Activated CD4-positive, alpha-beta T cell treated with anti-CD3 and anti-CD28 coated beads for 36 hours (primary cell): ENCODE data around the gene NXNL1. TPM values are rescaled to one million over a fixed set of nuclear protein-coding genes. Genes with fewer than 3 reads are reported as not detected.
A peak's percentile ranks its signal among the peaks of the same experiment; 100 is the strongest.
"Not testable (repeated sequence)": the region's sequence is repeated elsewhere in the genome, so short reads cannot be mapped to it uniquely, and the experiment has no call there.

Experiments
- ATAC-seq: fragments of 200-7000 bp; cut with Tn5 transposase; one replicate; pipeline ENCODE4 v1.10.0; 2021; ENCODE audit warnings: mild to moderate bottlenecking, moderate library complexity
- CTCF ChIA-PET: fragments of 350-600 bp; sonication (Branson Sonifier 250); formaldehyde crosslinking; loops from one replicate; lab custom pipeline; 2021; ENCODE audit warnings: antibody characterized with exemption; lab: Charles Lee
- POLR2A ChIA-PET: fragments of 350-600 bp; sonication (Branson Sonifier 250); formaldehyde crosslinking; loops from one replicate; lab custom pipeline; 2021; ENCODE audit warnings: antibody characterized with exemption, inconsistent platforms; lab: Charles Lee
- DNase-seq: peaks from one replicate; pipeline ENCODE4 v3.0.0-alpha.2; 2020
- H3K27ac Mint-ChIP-seq: one replicate; pipeline ENCODE4 v1.8.0; 2021; ENCODE audit warnings: mixed read lengths
- H3K27me3 Mint-ChIP-seq: one replicate; pipeline ENCODE4 v1.8.0; 2021; ENCODE audit warnings: mixed read lengths
- H3K36me3 Mint-ChIP-seq: one replicate; pipeline ENCODE4 v1.8.0; 2021; ENCODE audit warnings: low read depth, mixed read lengths
- H3K4me1 Mint-ChIP-seq: one replicate; pipeline ENCODE4 v1.8.0; 2021; ENCODE audit warnings: mixed read lengths
- H3K4me3 Mint-ChIP-seq: one replicate; pipeline ENCODE4 v1.8.0; 2021; ENCODE audit warnings: mild to moderate bottlenecking, moderate library complexity, mixed read lengths
- H3K9me3 Mint-ChIP-seq: one replicate; pipeline ENCODE4 v1.8.0; 2021; ENCODE audit warnings: low read depth, mixed read lengths
- intact Hi-C, 2 experiments: fragments of 100-400 bp; cut with DNase I in 1 of 2; cut with micrococcal nuclease in 1 of 2; formaldehyde crosslinking; loops; one replicate each; pipeline versions ENCODE4 v1.14.2 to v1.15.1; 2022 to 2024; cut with DNase I, micrococcal nuclease
- total RNA-seq, 2 experiments: library from RNA; stranded (reverse); gene quantifications; one replicate each; pipeline ENCODE4 v1.2.3, GENCODE V29; 2021

NXNL1 gene
- total RNA-seq, 2 experiments from 2014 or later, result not detected

DNA sequence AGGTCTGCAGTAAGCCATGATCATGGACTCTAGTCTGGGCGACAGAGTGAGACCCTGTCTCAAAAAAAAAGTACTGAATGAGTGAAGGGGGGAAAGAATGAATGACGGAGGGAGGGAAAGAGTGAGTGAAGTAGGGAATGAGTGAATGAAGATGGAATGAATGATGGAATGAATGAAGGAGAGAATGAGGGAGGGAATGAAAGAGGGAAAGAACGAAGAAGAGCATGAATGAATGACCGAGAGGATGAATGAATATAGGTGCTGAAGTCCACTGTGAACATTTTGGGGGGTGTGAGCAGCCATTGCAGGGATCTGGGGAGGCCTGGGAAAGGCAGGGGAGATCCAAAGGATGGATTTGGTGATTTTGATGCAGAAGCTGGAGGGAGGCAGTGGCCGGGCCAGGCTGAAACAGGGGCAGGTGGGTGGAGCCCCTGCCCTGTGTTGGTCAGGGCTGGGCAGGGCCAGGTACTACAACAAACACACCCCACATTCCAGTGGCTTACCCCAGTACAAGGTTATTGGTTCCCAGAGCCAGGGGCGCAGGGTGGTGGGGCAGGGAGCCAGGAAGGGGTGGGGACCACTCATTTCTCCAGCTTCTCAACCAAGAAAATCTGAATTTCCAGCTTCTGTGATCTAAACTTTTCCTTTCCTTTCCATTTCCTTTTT, 23.9 kb upstream of the NXNL1 start:
- intact Hi-C loops, result no loop called here
- Mint-ChIP-seq H3K27ac (no peak overlapping the region), H3K36me3 (no peaks in the 10 kb centered on the region), H3K4me3 (no peak overlapping the region), H3K9me3 (no peaks in the 10 kb centered on the region), H3K4me1 (peaks cover 2% of the 10 kb centered on the region), H3K27me3 (no peaks in the 10 kb centered on the region)
- DNase-seq (no peak), ATAC-seq (no peak)
- POLR2A ChIA-PET, result no interaction called here
- CTCF ChIA-PET, result interaction anchor here (0.6 kb wide), 3 partner anchors 44 to 298 kb away, joined by 3 to 7 read pairs (median 3); no protein-coding TSS in a partner anchor

DNA sequence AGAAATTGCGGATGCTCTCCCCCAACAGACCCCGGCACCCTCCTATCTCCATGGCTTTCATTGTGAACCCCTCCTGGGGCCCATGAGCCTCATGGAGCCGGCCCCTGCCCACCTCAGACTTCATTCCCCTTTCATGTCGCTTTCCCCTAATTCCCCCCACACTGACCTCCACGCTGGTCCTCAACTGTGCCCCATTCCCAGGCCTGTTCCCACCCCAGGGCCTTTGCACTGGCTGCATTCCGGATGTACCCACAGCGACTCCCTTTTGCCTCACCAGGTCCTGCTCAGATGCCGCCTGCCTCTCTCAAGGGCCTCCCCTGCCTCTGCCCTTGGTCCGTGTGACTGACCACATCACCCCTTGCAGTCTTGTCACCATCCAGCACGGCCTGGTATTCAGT, 22.9 kb upstream of the NXNL1 start:
- Mint-ChIP-seq H3K4me3 (no peak overlapping the region), H3K9me3 (no peaks in the 10 kb centered on the region), H3K27ac (no peak overlapping the region), H3K4me1 (no peaks in the 10 kb centered on the region), H3K27me3 (no peaks in the 10 kb centered on the region), H3K36me3 (no peaks in the 10 kb centered on the region)
- no peak for DNase-seq
- ChIA-PET POLR2A (no interaction called here), CTCF (no interaction called here)
- intact Hi-C loops, result no loop called here
- no peak for ATAC-seq

DNA sequence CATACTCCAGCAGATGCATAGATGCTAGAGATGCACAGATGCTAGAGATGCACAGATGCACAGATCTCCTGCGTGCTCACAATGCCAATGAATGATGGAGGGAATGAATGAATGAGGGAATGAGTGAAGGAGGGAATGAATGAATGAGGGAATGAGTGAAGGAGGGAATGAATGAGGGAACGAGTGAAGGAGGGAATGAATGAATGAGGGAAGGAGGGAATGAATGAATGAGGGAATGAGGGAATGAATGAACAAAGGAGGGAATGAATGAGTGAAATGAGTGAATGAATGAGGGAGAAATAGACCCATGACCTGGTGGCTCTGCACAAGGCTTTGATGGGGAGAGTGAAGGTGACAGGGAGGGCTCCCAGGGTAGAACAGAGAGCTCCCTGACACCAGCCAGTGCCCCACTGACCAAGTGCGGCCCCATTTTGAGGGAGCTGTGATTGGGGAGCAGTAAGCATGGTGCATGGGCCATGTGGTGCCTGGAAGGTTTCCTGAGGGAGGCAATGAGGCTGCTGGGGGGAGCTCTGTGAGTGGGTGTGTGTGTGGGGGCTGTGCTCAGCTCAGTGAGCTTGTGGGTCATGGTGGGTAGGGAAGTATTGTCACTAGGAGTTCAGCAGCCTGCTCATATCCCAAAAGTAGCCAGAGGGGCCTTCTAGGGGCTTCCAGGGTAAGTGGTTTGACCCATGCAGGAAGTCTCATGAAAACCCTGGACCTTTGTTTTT, 22.3 kb upstream of the NXNL1 start:
- no peak for DNase-seq
- no peaks in the 10 kb centered on the region for H3K4me1 Mint-ChIP-seq
- no peak overlapping the region for H3K4me3 Mint-ChIP-seq
- H3K27ac Mint-ChIP-seq, result no peak overlapping the region
- intact Hi-C loops, result no loop called here
- ChIA-PET CTCF (interaction anchor here (1.0 kb wide), 1 partner anchor 13 kb away, joined by 5 read pairs; no protein-coding TSS in a partner anchor), POLR2A (no interaction called here)
- no peaks in the 10 kb centered on the region for H3K9me3 Mint-ChIP-seq
- H3K27me3 Mint-ChIP-seq, result no peaks in the 10 kb centered on the region
- H3K36me3 Mint-ChIP-seq, result no peaks in the 10 kb centered on the region
- ATAC-seq, result peak; percentile 23

DNA sequence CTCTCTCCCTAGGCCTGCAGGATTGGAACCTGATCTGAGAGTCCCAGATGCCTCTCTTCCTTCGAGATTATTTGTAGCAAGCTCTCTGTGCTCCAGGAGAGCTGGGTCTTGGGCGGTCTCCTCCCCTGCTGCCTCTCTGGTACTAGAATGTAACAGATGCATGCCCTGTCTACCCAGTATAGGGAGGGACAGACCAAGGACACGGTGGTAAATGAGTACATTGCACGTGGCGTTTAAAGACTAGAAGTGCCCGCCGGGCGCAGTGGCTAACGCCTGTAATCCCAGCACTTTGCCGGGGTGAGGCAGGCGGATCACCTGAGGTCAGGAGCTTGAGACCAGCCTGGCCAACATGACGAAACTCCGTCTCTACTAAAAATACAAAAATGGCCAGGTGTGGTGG, 21.3 kb upstream of the NXNL1 start:
- ATAC-seq, result no peak
- H3K36me3 Mint-ChIP-seq, result no peaks in the 10 kb centered on the region
- H3K27ac Mint-ChIP-seq, result no peak overlapping the region
- CTCF ChIA-PET, result interaction anchor here (1.0 to 2.3 kb wide), 2 partner anchors 14 to 17 kb away, joined by 5 to 6 read pairs; no protein-coding TSS in a partner anchor
- no peak overlapping the region for H3K4me3 Mint-ChIP-seq
- DNase-seq, result no peak
- intact Hi-C loops, result no loop called here
- POLR2A ChIA-PET, result no interaction called here
- no peaks in the 10 kb centered on the region for H3K4me1 Mint-ChIP-seq
- no peaks in the 10 kb centered on the region for H3K9me3 Mint-ChIP-seq
- no peaks in the 10 kb centered on the region for H3K27me3 Mint-ChIP-seq

DNA sequence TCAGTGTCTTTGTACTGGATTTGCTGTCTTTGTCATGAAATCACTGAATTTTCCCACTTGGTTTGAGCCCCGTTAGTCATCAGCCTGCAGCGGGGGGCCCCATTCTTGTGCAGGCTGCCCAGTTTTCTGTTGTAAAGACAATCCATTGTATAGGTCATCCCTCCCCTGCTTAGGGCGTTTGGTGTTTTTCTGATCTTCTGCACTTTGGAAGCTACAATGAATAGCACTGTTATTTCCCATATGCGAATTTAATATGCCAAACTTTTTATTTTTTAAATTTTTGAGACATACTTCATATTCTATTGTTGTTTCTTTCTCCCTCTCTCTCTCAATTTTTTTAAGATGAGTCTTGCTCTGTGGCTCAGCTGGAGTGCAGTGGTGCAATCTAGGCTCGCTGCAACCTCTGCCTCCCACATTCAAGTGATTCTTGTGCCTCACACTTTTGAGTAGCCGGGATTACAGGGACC, 18.6 kb upstream of the NXNL1 start:
- H3K4me1 Mint-ChIP-seq, result no peaks in the 10 kb centered on the region
- DNase-seq (no peak), ATAC-seq (no peak)
- no peaks in the 10 kb centered on the region for H3K27me3 Mint-ChIP-seq
- CTCF ChIA-PET, result interaction anchor here (1.2 kb wide), 1 partner anchor 14 kb away, joined by 3 read pairs; no protein-coding TSS in a partner anchor
- no peaks in the 10 kb centered on the region for H3K36me3 Mint-ChIP-seq
- no peak overlapping the region for H3K27ac Mint-ChIP-seq
- no peaks in the 10 kb centered on the region for H3K9me3 Mint-ChIP-seq
- H3K4me3 Mint-ChIP-seq, result no peak overlapping the region
- POLR2A ChIA-PET, result no interaction called here
- intact Hi-C loops, result no loop called here

DNA sequence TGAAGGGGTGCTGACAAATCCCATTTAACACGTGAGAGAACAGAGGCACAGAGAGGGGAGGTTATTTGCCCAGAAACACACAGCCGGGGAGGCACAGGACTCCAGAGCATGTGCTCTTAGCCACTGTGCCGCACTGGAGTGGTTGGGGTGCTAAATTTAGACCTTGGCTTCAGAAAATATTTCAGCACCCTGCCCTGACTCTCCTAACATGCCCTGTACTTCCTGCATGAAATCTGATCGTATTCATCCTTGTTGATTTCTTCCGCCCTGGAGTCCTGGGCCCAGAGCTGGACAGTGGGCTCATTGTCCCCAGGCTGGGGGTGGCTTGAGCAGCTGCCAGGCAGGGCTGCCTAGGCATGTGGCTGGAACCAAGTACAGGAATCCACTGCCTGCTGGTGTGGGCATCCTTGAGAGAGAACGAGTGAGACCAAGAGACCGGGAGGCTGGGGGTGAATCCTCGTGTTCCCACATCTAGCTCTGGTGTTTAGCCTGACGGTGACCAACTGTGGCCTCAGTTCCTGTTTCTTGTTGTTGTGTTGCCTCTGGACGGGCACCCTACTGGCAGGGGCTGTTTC, 14.9 kb upstream of the NXNL1 start:
- ATAC-seq (no peak), DNase-seq (no peak)
- H3K36me3 Mint-ChIP-seq, result no peaks in the 10 kb centered on the region
- H3K4me3 Mint-ChIP-seq, result no peak overlapping the region
- ChIA-PET CTCF (no interaction called here), POLR2A (no interaction called here)
- peaks cover 10% of the 10 kb centered on the region for H3K4me1 Mint-ChIP-seq
- H3K27ac Mint-ChIP-seq, result no peak overlapping the region
- intact Hi-C loops, result no loop called here
- H3K9me3 Mint-ChIP-seq, result no peaks in the 10 kb centered on the region
- H3K27me3 Mint-ChIP-seq, result no peaks in the 10 kb centered on the region

DNA sequence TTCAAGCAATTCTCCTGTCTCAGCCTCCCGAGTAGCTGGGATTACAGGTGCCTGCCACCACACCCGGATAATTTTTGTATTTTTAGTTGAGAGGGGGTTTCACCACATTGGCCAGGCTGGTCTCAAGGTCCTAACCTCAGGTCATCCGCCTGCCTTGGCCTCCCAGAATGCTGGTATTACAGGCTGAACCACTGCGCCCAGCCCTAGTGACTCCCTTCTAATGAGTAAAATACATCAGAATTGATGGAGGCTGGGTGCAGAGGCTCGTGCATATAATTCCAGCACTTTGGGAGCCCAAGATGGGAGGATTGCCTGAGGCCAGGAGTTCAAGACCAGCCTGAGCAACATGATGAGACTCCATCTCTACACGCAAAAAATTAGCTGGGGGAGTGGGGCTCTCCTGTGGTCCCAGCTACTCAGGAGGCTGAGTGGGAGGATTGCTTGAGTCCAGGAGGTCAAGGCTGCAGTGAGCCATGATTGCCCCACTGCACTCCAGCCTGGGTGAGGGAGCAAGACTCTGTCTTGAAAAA, 14.3 kb upstream of the NXNL1 start:
- CTCF ChIA-PET, result interaction anchor here (1.2 kb wide), 1 partner anchor 21 kb away, joined by 5 read pairs; no protein-coding TSS in a partner anchor
- H3K27me3 Mint-ChIP-seq, H3K36me3 Mint-ChIP-seq, H3K9me3 Mint-ChIP-seq, POLR2A ChIA-PET, ATAC-seq, intact Hi-C loops, H3K27ac Mint-ChIP-seq, DNase-seq, H3K4me3 Mint-ChIP-seq: not testable (repeated sequence)
- peaks cover 11% of the 10 kb centered on the region for H3K4me1 Mint-ChIP-seq

DNA sequence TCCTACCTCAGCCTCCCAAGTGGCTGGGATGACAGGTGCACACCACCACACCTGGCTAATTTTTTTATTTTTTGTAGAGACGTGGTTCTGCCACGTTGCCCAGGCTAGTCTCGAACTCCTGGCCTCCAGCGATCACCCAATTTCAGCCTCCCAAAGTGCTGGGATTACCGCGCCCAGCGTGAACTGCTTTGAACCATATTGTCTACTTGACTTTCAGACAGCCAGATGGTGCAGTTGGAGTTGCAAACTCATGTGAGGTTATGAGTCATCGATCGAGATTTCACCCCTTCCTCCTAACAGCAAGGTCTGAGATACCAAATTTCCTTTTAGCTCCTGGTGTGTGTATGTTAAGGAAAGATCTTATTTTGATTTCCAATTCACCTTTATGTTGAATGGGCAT, 12.3 kb upstream of the NXNL1 start:
- Mint-ChIP-seq H3K27ac (no peak overlapping the region), H3K36me3 (no peaks in the 10 kb centered on the region), H3K9me3 (no peaks in the 10 kb centered on the region), H3K27me3 (no peaks in the 10 kb centered on the region), H3K4me1 (peaks cover 21% of the 10 kb centered on the region), H3K4me3 (no peak overlapping the region)
- intact Hi-C loops, result loop anchor here in 1 of 2 experiments (5.0 kb wide), 1 partner anchor 369 kb away; no protein-coding TSS in a partner anchor
- ATAC-seq, result no peak
- ChIA-PET POLR2A (no interaction called here), CTCF (interaction anchor here (0.6 kb wide), 1 partner anchor 110 kb away, joined by 3 read pairs; no protein-coding TSS in a partner anchor)
- DNase-seq, result peak; percentile 51

DNA sequence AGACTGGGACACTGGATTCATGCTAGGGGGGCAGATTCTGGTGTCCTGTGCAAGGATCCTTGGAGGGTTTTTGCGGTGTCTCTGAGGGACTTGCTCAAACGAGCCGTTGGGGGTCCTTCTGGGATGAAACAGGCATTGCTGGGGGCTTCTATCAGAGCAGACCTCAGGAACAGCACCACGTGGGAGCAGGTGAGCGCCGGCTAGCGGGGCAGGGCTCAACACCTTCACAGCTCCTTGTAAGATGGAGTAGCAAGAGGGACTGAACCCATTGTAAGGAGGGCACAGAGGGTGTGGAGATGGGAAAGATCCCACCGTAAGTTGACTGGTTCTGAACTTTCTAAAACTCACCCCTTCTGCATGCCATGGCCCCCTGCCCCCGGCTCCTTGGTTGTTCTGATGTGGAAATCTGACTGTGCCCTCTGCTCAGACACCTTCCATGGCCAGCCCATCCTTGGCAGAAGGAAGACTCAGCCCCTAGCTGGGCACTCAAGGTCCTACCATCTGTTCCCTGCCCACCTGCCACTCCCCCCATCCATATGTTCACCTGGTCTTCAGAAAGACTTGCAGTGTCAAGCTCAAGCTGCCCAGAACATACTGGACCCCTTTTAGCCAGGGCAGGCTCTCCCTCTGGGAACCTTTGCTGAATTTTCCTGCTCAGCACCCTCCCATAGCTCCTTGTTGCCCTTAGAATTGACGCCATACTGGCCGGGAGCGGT, 10.8 kb upstream of the NXNL1 start:
- intact Hi-C loops, result loop anchor here in 1 of 2 experiments (2.0 to 5.0 kb wide), 2 partner anchors 81 to 371 kb away; no protein-coding TSS in a partner anchor
- ChIA-PET CTCF (interaction anchor here (0.5 to 2.6 kb wide), 4 partner anchors 24 to 77 kb away, joined by 3 to 9 read pairs (median 3); partner anchors contain the start of gene CCDC194), POLR2A (no interaction called here)
- Mint-ChIP-seq H3K4me3 (peak overlapping the region; percentile 86), H3K27ac (no peak overlapping the region), H3K4me1 (peaks cover 21% of the 10 kb centered on the region), H3K36me3 (no peaks in the 10 kb centered on the region), H3K9me3 (no peaks in the 10 kb centered on the region), H3K27me3 (no peaks in the 10 kb centered on the region)
- ATAC-seq (no peak), DNase-seq (no peak)

DNA sequence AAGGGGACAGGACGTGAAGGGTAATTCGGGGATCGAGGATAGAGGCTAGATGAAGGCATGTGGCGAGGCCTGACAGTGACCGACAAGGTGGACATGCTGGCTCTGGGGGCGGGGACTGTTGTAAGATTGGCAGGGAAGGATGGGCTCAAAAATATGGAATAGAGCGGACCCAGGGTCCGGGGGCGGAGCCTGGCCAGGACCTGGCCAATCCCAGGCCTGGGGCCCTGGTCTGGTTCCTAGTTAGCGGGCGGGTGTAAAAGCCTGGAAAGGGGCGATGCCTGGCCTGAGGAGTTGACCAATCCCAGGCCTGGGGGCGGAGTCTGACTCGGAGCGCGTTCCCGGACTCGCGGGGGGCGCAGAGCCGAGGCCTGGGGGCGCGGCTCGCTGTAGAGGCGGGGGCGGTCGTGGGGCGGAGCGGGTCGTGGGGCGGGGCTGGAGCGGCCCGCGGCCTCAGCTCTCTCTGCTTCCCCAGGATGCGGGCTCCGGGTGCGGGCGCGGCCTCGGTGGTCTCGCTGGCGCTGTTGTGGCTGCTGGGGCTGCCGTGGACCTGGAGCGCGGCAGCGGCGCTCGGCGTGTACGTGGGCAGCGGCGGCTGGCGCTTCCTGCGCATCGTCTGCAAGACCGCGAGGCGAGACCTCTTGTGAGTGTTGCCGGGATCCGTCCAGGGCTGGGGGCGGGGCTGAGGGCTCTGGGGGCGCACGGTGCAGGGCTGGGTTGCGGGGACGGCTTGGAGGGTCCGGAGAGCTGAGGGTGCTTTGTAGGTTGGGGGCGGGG, 9.5 kb upstream of the NXNL1 start, which contains the start of gene SLC27A1:
TSS of gene SLC27A1 (plus strand) at position 457 of the 774 bp plus-strand sequence. CDS start at position 474, 17 bp downstream.
- ChIA-PET CTCF (interaction anchor here (0.6 to 2.6 kb wide), 2 partner anchors 26 to 27 kb away, joined by 3 to 9 read pairs; no protein-coding TSS in a partner anchor), POLR2A (no interaction called here)
- H3K27ac Mint-ChIP-seq, result peak within 1 kb of the TSS; percentile 91
- peak within 1 kb of the TSS; percentile 86 for H3K4me3 Mint-ChIP-seq
- intact Hi-C loops, result loop anchor here in 1 of 2 experiments (1.0 to 5.0 kb wide), 13 partner anchors 17 to 395 kb away; partner anchors contain the start of genes BABAM1, COLGALT1, DDA1 and HAUS8
- no peaks in the 10 kb centered on the region for H3K27me3 Mint-ChIP-seq
- H3K4me1 Mint-ChIP-seq, result peaks cover 25% of the 10 kb centered on the region
- peak; percentile 90 for ATAC-seq
- peak; percentile 93 for DNase-seq
- H3K9me3 Mint-ChIP-seq, result no peaks in the 10 kb centered on the region
- H3K36me3 Mint-ChIP-seq, result no peaks in the 10 kb centered on the region
